Astrocyte (in vitro differentiated cells and primary cell): ENCODE results near the gene PANX3. TPM values are rescaled to one million over a fixed set of nuclear protein-coding genes. Genes with fewer than 3 reads are reported as not detected.

Source experiments
- DNase-seq: peaks from one replicate; pipeline ENCODE4 v3.0.0-alpha.2; 2010; ENCODE audit warnings: low read depth
- FAIRE-seq: peaks from 2 replicates; lab custom pipeline; 2011; peaks lifted over from hg19 to GRCh38; lab: Jason Lieb, UNC
- H2AFZ ChIP-seq: 2 replicates; pipeline ENCODE4 v1.6.0; 2012; ENCODE audit warnings: low read depth, low read length, inconsistent platforms
- H3K27ac ChIP-seq: 2 replicates; pipeline ENCODE4 v1.5.1; 2011; ENCODE audit warnings: low read depth, low read length, inconsistent platforms
- H3K27me3 ChIP-seq: 2 replicates; pipeline ENCODE4 v1.6.0; 2011; ENCODE audit warnings: low read length, inconsistent platforms; ENCODE audit not compliant: insufficient read depth
- H3K36me3 ChIP-seq: 2 replicates; pipeline ENCODE4 v1.5.1; 2011; ENCODE audit warnings: low read length, inconsistent platforms; ENCODE audit not compliant: insufficient read depth
- H3K4me1 ChIP-seq: 2 replicates; pipeline ENCODE4 v1.5.1; 2011; ENCODE audit warnings: low read length, inconsistent platforms; ENCODE audit not compliant: insufficient read depth
- H3K4me2 ChIP-seq: 2 replicates; pipeline ENCODE4 v1.6.0; 2012; ENCODE audit warnings: low read length, inconsistent platforms
- H3K4me3 ChIP-seq: 2 replicates; pipeline ENCODE4 v1.5.1; 2011; ENCODE audit warnings: low read depth, mild to moderate bottlenecking, low read length, inconsistent platforms; ENCODE audit not compliant: insufficient read depth
- H3K79me2 ChIP-seq: 2 replicates; pipeline ENCODE4 v1.6.0; 2012; ENCODE audit warnings: mild to moderate bottlenecking, low read length, inconsistent platforms; ENCODE audit not compliant: insufficient read depth
- H3K9ac ChIP-seq: 2 replicates; pipeline ENCODE4 v1.6.0; 2012; ENCODE audit warnings: mild to moderate bottlenecking, low read length, inconsistent platforms
- H3K9me3 ChIP-seq: 2 replicates; pipeline ENCODE4 v1.5.1; 2012; ENCODE audit warnings: low read depth, mild to moderate bottlenecking, low read length, inconsistent platforms; ENCODE audit not compliant: insufficient read depth
- H4K20me1 ChIP-seq: 2 replicates; pipeline ENCODE4 v1.6.0; 2012; ENCODE audit warnings: low read length, inconsistent platforms; ENCODE audit not compliant: insufficient read depth
- H3K27ac Mint-ChIP-seq: one replicate; pipeline ENCODE4 v1.8.0; 2021; ENCODE audit warnings: mild to moderate bottlenecking, mixed read lengths; ENCODE audit not compliant: unreplicated experiment
- H3K27me3 Mint-ChIP-seq: one replicate; pipeline ENCODE4 v1.8.0; 2021; ENCODE audit warnings: low read depth, mixed read lengths; ENCODE audit not compliant: unreplicated experiment
- H3K36me3 Mint-ChIP-seq: one replicate; pipeline ENCODE4 v1.8.0; 2021; ENCODE audit warnings: low read depth, mixed read lengths; ENCODE audit not compliant: unreplicated experiment
- H3K4me1 Mint-ChIP-seq: one replicate; pipeline ENCODE4 v1.8.0; 2021; ENCODE audit warnings: low read depth, mixed read lengths; ENCODE audit not compliant: unreplicated experiment
- H3K4me3 Mint-ChIP-seq: one replicate; pipeline ENCODE4 v1.8.0; 2021; ENCODE audit warnings: mild to moderate bottlenecking, moderate library complexity, mixed read lengths; ENCODE audit not compliant: unreplicated experiment
- H3K9me3 Mint-ChIP-seq: one replicate; pipeline ENCODE4 v1.8.0; 2021; ENCODE audit warnings: mild to moderate bottlenecking, mixed read lengths; ENCODE audit not compliant: unreplicated experiment
- EZH2 ChIP-seq: IDR thresholded peaks from 2 replicates; pipeline ENCODE4 v1.6.1; 2012; ENCODE audit warnings: mild to moderate bottlenecking, low read length, inconsistent platforms; ENCODE audit not compliant: insufficient read depth
- total RNA-seq: library from RNA; stranded (reverse); gene quantifications from 2 replicates; pipeline ENCODE4 v1.2.1, GENCODE V29; 2021
- TF ChIP-seq, protein P1 (sequence below): IDR thresholded peaks from 2 replicates; pipeline ENCODE4 v1.5.1; 2011; ENCODE audit warnings: low read depth, mild to moderate bottlenecking, inconsistent platforms, low read length, moderate library complexity; ENCODE audit not compliant: insufficient read depth

The PANX3 gene
- total RNA-seq, 1 donor from 2014 or later, result not detected

- Histone ChIP-seq H2AFZ (no peak overlapping the region), H3K4me2 (no peak overlapping the region), H3K4me1 (no peaks in the 10 kb centered on the region), H3K27me3 (no peaks in the 10 kb centered on the region), H3K79me2 (no peaks in the 10 kb centered on the region), H3K36me3 (no peaks in the 10 kb centered on the region), H3K4me3 (no peak overlapping the region), H3K9ac (no peak overlapping the region), H3K27ac (no peak overlapping the region), H4K20me1 (no peaks in the 10 kb centered on the region), H3K9me3 (no peaks in the 10 kb centered on the region)
- H3K9me3 Mint-ChIP-seq, result peaks cover 2% of the 10 kb centered on the region
- H3K27ac Mint-ChIP-seq, result no peak overlapping the region
- TF ChIP-seq, protein P1, sequence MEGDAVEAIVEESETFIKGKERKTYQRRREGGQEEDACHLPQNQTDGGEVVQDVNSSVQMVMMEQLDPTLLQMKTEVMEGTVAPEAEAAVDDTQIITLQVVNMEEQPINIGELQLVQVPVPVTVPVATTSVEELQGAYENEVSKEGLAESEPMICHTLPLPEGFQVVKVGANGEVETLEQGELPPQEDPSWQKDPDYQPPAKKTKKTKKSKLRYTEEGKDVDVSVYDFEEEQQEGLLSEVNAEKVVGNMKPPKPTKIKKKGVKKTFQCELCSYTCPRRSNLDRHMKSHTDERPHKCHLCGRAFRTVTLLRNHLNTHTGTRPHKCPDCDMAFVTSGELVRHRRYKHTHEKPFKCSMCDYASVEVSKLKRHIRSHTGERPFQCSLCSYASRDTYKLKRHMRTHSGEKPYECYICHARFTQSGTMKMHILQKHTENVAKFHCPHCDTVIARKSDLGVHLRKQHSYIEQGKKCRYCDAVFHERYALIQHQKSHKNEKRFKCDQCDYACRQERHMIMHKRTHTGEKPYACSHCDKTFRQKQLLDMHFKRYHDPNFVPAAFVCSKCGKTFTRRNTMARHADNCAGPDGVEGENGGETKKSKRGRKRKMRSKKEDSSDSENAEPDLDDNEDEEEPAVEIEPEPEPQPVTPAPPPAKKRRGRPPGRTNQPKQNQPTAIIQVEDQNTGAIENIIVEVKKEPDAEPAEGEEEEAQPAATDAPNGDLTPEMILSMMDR, result no peak
- TF ChIP-seq EZH2, result no peak
- peaks cover 10% of the 10 kb centered on the region for H3K4me1 Mint-ChIP-seq
- H3K27me3 Mint-ChIP-seq, result peaks cover 7% of the 10 kb centered on the region
- DNase-seq (no peak), FAIRE-seq (no peak)
- no peaks in the 10 kb centered on the region for H3K36me3 Mint-ChIP-seq
- H3K4me3 Mint-ChIP-seq, result no peak overlapping the region
Observed at GRCh38 chr11:124612567-124613246, 1.5 kb downstream of the PANX3 start.

GRCh38 chr11:124618863-124619262 lies 7.6 kb downstream of the PANX3 start:
- Histone ChIP-seq H3K4me2 (no peak overlapping the region), H4K20me1 (peaks cover 9% of the 10 kb centered on the region), H2AFZ (no peak overlapping the region), H3K27ac (no peak overlapping the region), H3K79me2 (peaks cover 12% of the 10 kb centered on the region), H3K9ac (no peak overlapping the region), H3K9me3 (no peaks in the 10 kb centered on the region), H3K27me3 (no peaks in the 10 kb centered on the region), H3K4me3 (no peak overlapping the region), H3K36me3 (no peaks in the 10 kb centered on the region), H3K4me1 (peaks cover 8% of the 10 kb centered on the region)
- TF ChIP-seq EZH2, result no peak
- TF ChIP-seq, protein P1, result no peak
- H3K9me3 Mint-ChIP-seq, result no peaks in the 10 kb centered on the region
- no peak overlapping the region for H3K27ac Mint-ChIP-seq
- H3K4me1 Mint-ChIP-seq, result no peaks in the 10 kb centered on the region
- FAIRE-seq (no peak), DNase-seq (no peak)
- H3K36me3 Mint-ChIP-seq, result no peaks in the 10 kb centered on the region
- H3K4me3 Mint-ChIP-seq, result no peak overlapping the region
- H3K27me3 Mint-ChIP-seq, result peaks cover 10% of the 10 kb centered on the region
